ENCODE results near the gene LRP10.
A peak's percentile ranks its signal among the peaks of the same experiment; 100 is the strongest.

The LRP10 gene

DNA sequence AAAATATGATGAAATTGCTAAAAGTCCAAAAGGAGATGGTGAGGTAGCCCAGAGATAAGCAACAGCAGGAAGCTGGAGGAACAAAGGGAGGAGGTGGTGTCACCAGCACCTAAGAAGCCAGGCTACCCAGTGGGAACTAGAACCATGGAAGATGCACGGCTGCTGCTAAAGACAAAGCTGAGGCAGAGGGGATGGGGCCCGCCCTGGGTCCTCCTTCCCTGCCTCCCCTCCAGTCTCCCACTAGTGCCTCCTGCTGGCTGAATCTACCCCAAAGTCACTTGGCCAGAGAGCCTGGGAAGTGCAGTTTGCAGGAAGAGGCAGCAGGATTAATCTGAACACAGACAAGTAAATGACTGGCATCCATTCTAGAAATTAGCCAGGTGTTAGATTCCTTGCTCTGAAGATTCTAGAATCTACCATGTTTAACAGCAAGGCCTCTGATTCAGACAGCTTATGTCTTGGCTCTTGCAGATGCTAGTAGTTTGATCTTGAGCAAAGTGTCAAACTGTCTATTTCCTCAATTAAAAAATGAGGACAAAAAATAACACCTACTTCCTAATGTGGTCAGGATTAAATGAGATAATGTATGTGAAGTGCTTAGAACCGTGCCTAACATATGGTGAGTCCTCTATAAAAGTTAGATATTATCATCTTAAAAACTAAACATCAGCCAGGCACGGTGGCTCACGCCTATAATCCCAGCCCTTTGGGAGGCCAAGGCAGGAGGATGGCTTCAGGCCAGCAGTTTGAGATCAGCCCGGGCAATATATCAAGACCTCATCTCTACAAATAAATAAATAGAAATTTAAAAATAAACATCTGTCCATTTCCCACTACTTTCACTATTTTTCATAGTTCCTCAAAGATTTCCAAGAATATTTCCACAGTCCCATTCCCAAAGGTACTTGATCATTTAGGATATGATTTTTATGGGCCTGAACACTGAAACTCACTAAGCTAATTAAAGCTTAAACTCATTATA lies 5.8 kb upstream of the LRP10 start:
- DNase-seq (ENCODE audit: low spot score) = no peak

DNA sequence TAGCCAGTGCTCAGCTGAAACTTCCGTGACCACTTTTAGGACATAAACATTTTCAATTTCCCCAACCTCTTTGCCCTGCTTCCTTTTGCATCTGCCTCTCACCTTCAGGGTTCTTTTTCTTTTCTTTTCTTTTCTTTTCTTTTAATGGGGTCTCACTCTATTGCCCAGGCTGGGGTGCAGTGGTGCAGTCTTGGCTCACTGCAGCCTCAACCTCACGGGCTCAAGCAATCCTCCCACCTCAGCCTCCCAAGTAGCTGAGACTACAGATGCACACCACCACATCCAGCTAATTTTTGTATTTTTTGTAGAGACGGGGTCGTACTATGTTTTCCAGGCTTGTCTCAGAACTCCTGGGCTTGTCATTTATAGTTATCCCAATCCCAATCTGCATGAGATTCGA lies 4.7 kb upstream of the LRP10 start:
- no peak for DNase-seq (ENCODE audit: low spot score)

DNA sequence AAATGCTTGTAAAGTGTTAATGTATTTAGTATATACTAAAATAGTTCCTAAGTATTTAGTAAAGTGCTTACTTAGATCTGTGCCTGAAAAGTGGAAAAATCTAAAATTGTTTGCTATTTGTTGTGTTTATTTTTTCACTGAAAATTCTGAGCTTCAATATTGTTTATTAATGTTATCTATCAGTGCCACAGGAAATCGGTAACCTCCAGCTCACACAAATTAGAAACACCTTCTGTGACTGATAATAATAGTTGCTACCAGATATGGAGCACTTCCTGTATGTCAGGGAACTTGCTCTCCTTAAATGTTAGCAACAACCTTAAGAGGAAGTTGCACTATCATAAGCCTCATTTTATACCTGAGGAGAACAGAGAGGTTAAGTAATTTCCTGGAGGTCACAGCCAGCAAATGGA lies 723 bp upstream of the LRP10 start:
- DNase-seq (ENCODE audit: low spot score) = no peak

- peak; percentile 90 for DNase-seq (ENCODE audit: low spot score)
These were observed 693 bp downstream of the LRP10 start for GRCh38 chr14:22872033-22872832.

DNA sequence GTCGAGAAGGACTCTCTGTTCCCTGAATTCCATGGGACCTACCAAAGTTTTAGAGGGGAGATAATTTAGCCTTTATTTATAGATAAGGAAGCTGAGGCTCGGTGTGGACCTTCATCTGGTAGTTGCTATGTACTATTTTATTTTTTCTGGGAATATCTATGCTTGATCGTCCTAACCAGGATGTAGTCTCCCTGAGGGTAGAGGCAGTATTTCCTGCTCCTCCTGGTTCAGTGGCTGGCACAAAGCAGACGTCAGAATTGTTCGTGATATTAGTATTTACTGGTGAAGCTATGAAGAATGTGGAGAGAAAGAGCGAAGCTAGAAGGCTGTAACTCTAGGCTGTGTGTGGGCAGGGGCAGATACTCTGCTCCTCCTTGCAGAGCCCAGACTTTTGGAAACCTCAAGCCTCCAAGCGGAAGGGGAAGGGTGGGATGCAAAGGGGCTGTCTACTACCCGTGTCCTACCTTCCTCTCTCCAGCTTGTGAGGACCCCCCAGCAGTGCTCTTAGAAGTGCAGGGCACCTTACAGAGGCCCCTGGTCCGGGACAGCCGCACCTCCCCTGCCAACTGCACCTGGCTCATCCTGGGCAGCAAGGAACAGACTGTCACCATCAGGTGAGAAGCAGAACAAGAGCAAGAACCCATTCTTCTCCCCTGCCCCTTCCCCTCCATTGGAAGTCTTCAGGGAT lies 1.4 kb downstream of the LRP10 start:
- no peak for DNase-seq (ENCODE audit: low spot score)

DNA sequence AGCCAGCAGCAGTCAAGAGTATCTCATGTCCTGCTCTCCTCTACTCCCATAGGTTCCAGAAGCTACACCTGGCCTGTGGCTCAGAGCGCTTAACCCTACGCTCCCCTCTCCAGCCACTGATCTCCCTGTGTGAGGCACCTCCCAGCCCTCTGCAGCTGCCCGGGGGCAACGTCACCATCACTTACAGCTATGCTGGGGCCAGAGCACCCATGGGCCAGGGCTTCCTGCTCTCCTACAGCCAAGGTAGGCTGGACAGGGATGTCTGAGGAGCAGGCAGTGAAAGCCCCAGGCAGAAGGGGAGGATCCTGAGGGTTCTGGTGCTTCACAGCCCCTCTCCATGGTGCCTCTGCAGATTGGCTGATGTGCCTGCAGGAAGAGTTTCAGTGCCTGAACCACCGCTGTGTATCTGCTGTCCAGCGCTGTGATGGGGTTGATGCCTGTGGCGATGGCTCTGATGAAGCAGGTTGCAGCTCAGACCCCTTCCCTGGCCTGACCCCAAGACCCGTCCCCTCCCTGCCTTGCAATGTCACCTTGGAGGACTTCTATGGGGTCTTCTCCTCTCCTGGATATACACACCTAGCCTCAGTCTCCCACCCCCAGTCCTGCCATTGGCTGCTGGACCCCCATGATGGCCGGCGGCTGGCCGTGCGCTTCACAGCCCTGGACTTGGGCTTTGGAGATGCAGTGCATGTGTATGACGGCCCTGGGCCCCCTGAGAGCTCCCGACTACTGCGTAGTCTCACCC lies 3.6 kb downstream of the LRP10 start:
- DNase-seq (ENCODE audit: low spot score) = no peak

DNA sequence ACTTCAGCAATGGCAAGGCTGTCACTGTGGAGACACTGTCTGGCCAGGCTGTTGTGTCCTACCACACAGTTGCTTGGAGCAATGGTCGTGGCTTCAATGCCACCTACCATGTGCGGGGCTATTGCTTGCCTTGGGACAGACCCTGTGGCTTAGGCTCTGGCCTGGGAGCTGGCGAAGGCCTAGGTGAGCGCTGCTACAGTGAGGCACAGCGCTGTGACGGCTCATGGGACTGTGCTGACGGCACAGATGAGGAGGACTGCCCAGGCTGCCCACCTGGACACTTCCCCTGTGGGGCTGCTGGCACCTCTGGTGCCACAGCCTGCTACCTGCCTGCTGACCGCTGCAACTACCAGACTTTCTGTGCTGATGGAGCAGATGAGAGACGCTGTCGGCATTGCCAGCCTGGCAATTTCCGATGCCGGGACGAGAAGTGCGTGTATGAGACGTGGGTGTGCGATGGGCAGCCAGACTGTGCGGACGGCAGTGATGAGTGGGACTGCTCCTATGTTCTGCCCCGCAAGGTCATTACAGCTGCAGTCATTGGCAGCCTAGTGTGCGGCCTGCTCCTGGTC lies 4.3 kb downstream of the LRP10 start:
- DNase-seq (ENCODE audit: low spot score) = no peak

GRCh38 chr14:22877000-22877501 lies 5.5 kb downstream of the LRP10 start:
- no peak for DNase-seq (ENCODE audit: low spot score)

DNA sequence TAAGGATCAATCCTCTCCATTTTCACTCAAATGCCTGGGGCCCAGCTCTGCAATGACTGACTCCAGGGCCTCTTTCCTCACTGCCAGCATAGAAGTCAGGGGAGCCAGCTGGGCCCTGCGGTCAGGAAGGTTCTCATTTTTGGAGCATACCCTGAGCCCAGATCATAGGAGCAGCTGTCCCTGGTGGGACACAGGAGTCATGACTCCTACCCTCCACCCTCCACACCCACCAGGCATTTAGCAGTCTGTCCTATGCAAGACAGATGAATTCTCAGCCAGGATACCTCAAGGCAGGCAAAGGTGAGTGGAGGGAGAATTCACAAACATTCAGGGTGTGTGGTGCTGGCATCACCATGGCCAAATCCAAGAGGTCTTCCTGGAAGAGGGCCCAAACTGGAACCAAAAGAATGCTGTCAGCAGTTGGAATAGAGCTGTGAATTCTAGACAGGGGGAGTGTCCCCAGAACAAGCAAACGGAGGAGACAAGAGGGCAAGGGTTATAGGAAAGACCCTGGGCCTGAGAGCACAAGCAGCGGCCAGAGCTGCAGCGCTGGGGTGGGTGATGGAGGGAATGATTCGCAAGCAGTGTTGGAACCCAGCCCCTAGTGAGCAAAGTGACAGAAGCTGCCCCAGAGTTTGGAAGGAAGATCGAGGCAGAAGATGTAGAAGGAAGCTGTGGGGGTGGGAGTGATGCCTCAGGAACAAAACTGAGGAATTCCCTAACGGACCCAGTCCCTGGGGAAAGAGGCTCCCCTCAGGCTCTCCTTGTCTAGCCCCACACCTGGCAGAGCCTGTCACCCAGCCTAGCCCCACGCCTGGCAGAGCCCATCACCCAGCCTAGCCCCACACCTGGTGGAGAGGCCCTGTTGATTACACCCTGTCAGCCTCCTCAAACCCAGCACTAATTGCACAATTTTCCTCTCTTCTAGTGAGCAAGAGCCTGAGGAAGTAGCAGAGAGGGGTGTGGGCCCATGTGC lies 7.0 kb downstream of the LRP10 start:
- no peak for DNase-seq (ENCODE audit: low spot score)

GRCh38 chr14:22882064-22882463 lies 10.5 kb downstream of the LRP10 start:
- DNase-seq (ENCODE audit: low spot score) = no peak

GRCh38 chr14:22882529-22883172 lies 11.1 kb downstream of the LRP10 start:
- DNase-seq (ENCODE audit: low spot score) = peak; percentile 47

DNA sequence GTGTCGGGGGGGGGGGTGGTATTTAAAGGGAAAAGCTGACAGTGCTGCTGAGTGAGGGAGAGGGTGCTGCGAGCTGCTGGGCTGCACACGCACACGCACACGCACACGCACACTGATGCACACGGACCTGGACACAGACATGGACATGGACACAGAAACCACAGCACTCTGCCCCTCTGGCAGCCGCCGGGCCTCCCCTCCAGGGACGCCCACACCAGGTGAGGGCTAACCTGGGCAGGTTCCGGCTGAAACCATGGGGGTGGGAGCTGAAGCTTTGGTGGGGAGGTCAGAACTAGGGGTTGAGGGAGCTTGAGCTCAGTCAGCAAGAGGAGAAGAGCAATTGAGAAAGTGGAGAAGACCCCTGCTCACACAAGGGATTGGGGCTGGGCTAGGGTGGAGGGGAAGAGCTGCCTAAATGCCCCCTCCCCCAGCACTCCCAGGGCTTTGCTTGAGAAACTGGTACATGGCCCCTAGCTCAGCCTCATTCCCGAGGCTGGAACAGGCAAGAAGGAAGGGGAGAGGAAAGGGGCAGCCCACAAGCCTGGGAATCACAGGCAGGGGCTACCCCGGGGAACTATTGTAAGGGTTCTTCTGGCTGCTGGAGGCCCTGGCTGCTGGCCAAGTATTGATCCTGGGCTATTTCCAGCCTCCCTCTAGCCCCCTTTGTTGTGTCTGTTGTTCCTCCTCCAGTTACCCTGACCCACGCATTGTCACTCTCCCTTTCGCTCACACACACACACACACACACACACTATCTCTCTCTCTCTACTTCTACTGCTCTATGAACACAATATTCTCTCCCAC lies 11.8 kb downstream of the LRP10 start, which contains the start of gene REM2:
TSS of gene REM2 (plus strand) at position 50 of the 804 bp plus-strand sequence. CDS start at position 116, 66 bp downstream.
- peak; percentile 48 for DNase-seq (ENCODE audit: low spot score)

DNA sequence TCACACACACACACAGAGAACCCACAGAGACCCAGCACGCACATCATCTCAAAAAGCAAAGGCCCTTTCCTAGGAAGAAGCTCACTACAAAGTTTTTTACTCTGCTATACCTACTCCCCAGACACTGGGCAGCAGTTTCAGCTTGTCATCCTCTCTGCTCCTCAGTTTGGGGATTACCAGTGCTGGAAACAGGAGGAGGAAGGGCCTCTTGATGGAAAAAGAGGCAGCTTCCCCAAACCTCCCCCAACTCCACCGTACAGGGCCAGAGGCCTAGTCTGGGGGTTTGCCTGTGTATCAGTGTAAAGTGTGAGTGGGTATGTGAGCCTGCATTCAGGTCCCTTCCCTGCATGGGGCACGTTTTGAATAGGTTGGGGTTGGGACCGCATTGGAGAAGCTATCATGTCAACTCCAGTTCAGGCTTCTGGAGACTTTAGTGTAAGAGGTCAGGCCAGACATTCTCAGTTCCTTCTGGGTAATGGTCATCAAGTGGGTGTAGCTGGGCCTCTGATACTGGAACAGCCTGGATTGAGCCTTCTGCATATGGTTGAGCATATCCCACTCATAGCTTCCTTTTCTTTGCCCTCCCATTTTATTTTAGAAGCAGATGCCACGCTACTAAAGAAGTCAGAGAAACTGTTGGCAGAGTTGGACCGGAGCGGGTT lies 12.7 kb downstream of the LRP10 start:
- DNase-seq (ENCODE audit: low spot score) = no peak

- DNase-seq (ENCODE audit: low spot score) = no peak
These were observed 13.4 kb downstream of the LRP10 start for GRCh38 chr14:22884738-22885523.

GRCh38 chr14:22885975-22886374 lies 14.4 kb downstream of the LRP10 start:
- no peak for DNase-seq (ENCODE audit: low spot score)

DNA sequence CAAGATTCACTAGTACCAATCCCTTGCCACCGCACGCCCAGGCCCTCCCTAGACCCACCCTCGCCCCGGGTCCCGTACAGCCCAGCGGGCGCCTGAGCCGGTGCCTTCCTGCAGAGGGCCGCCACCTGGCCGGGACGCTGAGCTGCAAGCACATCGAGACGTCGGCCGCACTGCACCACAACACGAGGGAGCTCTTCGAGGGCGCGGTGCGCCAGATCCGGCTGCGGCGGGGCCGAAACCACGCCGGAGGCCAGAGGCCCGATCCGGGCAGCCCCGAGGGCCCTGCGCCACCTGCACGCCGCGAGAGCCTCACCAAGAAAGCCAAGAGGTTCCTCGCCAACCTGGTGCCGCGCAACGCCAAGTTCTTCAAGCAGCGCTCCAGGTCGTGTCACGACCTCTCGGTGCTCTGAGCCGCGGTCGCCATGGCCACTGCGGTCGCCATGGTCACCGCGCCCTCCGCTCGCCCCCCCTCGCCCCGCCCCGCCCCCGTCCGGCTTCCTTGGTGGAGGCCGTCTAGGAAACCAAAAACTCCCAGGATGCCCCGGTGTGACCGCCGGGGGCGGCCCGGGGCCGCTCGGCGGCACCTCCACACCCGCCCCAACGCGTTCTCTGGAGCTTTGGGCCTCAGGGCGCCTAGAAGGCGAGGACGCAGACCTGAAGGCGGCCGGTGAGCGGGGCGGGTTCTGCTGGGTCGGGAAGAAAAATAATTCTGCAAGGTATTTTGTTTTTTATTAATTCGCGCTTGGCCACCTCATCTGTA lies 15.1 kb downstream of the LRP10 start:
- no peak for DNase-seq (ENCODE audit: low spot score)

All from HuH-7 (cell line).